ENCODE data around the gene GNG2. TPM values are rescaled to one million over a fixed set of nuclear protein-coding genes. Genes with fewer than 3 reads are reported as not detected.
A peak's percentile ranks its signal among the peaks of the same experiment; 100 is the strongest.

GNG2 gene
- total RNA-seq, 1 donor from 2014 or later = 56.8 TPM

DNA sequence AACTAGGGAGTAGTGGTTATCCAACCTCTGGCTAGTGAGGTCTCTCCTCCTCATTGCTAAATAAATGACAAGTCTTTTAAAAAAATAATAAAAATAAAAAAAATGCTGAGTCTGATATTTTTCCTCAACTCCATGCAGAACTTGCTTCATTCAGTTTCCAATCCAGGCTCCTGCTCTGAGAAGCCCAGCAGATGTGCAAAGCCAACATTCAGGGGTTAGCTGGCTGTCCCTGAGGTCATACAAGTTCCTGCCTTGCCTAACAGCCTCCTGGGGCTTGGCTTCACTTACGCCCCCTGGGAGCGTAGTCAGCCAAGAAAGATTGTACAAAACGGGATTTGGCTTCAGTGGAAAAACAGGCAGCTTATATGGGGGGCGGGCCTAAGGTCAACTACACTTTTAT, 152.2 kb downstream of the GNG2 start:
- no peak overlapping the region for H3K4me2 ChIP-seq
- H3K9ac ChIP-seq = no peak overlapping the region
- Mint-ChIP-seq H3K4me3 (no peak overlapping the region), H3K9me3 (no peaks in the 10 kb centered on the region), H3K27ac (no peak overlapping the region), H3K4me1 (peaks cover 13% of the 10 kb centered on the region), H3K36me3 (peaks cover 24% of the 10 kb centered on the region), H3K27me3 (ENCODE audit: insufficient read depth, low read depth) (peaks cover 4% of the 10 kb centered on the region)
- DNase-seq (ENCODE audit: low spot score) = no peak
- H3K79me2 ChIP-seq (ENCODE audit: low read depth) = no peaks in the 10 kb centered on the region
- H2AFZ ChIP-seq (replicated peaks) = no peak overlapping the region
- H3K4me1 ChIP-seq = peaks cover 17% of the 10 kb centered on the region
- peaks cover 4% of the 10 kb centered on the region for H4K20me1 ChIP-seq (ENCODE audit: low read depth)
- H3K36me3 ChIP-seq = no peaks in the 10 kb centered on the region
- TF ChIP-seq, protein P1, sequence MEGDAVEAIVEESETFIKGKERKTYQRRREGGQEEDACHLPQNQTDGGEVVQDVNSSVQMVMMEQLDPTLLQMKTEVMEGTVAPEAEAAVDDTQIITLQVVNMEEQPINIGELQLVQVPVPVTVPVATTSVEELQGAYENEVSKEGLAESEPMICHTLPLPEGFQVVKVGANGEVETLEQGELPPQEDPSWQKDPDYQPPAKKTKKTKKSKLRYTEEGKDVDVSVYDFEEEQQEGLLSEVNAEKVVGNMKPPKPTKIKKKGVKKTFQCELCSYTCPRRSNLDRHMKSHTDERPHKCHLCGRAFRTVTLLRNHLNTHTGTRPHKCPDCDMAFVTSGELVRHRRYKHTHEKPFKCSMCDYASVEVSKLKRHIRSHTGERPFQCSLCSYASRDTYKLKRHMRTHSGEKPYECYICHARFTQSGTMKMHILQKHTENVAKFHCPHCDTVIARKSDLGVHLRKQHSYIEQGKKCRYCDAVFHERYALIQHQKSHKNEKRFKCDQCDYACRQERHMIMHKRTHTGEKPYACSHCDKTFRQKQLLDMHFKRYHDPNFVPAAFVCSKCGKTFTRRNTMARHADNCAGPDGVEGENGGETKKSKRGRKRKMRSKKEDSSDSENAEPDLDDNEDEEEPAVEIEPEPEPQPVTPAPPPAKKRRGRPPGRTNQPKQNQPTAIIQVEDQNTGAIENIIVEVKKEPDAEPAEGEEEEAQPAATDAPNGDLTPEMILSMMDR (IDR thresholded peaks at IDR 0.05) = no peak
- no peak for TF ChIP-seq EZH2phosphoT487 (IDR thresholded peaks at IDR 0.05)
- H3K9me3 ChIP-seq (ENCODE audit: low read depth) = no peaks in the 10 kb centered on the region
- H3F3A ChIP-seq (ENCODE audit: low read depth) = peaks cover 12% of the 10 kb centered on the region
- H3K27me3 ChIP-seq = no peaks in the 10 kb centered on the region
- no peak overlapping the region for H3K4me3 ChIP-seq
- H3K27ac ChIP-seq = no peak overlapping the region

DNA sequence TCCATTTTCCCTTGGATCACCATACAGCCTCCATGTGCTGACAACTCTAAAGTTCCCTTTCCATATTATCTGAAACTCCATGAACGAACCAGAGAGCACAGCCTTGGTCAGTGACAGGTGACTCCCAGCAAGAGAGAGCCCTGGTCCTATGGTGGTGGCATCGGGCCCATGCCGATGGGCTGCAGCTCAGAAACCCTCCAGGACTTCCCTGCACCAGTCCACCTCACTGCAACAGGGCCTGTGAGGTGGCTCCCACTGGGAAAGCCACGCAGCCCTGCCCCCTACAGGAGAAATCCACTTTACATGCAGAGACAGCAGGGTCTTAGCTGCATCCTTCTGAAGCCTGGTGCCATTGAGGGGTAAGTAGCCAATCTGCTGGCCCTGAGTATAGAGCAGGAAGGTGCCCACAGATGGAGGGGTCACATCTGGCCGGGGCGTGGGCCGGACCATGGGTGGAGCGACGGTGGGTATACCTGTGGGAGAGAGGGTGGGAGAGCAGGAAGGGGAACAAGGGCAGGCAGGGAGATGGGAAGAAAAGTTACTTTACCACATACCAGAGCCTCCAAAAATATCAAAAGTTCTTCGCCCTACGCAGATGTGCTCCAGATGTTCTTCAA, 153.7 kb downstream of the GNG2 start:
- Mint-ChIP-seq H3K27ac (no peak overlapping the region), H3K27me3 (ENCODE audit: insufficient read depth, low read depth) (peaks cover 4% of the 10 kb centered on the region), H3K4me3 (no peak overlapping the region), H3K9me3 (no peaks in the 10 kb centered on the region), H3K4me1 (peaks cover 13% of the 10 kb centered on the region), H3K36me3 (peaks cover 20% of the 10 kb centered on the region)
- H3K4me3 ChIP-seq = no peak overlapping the region
- H3K4me1 ChIP-seq = peaks cover 17% of the 10 kb centered on the region
- TF ChIP-seq, protein P1 (IDR thresholded peaks at IDR 0.05) = peak; percentile 50
- TF ChIP-seq EZH2phosphoT487 (IDR thresholded peaks at IDR 0.05) = no peak
- TF ChIP-seq EZH2 (IDR thresholded peaks at IDR 0.05) = no peak
- H3K27ac ChIP-seq = no peak overlapping the region
- no peak overlapping the region for H3K4me2 ChIP-seq
- H3K79me2 ChIP-seq (ENCODE audit: low read depth) = no peaks in the 10 kb centered on the region
- no peaks in the 10 kb centered on the region for H3K36me3 ChIP-seq
- peak; percentile 33 for DNase-seq (ENCODE audit: low spot score)
- peaks cover 12% of the 10 kb centered on the region for H3F3A ChIP-seq (ENCODE audit: low read depth)
- no peaks in the 10 kb centered on the region for H3K27me3 ChIP-seq
- H3K9ac ChIP-seq = no peak overlapping the region
- no peak overlapping the region for H2AFZ ChIP-seq (replicated peaks)
- H4K20me1 ChIP-seq (ENCODE audit: low read depth) = no peaks in the 10 kb centered on the region
- no peaks in the 10 kb centered on the region for H3K9me3 ChIP-seq (ENCODE audit: low read depth)

DNA sequence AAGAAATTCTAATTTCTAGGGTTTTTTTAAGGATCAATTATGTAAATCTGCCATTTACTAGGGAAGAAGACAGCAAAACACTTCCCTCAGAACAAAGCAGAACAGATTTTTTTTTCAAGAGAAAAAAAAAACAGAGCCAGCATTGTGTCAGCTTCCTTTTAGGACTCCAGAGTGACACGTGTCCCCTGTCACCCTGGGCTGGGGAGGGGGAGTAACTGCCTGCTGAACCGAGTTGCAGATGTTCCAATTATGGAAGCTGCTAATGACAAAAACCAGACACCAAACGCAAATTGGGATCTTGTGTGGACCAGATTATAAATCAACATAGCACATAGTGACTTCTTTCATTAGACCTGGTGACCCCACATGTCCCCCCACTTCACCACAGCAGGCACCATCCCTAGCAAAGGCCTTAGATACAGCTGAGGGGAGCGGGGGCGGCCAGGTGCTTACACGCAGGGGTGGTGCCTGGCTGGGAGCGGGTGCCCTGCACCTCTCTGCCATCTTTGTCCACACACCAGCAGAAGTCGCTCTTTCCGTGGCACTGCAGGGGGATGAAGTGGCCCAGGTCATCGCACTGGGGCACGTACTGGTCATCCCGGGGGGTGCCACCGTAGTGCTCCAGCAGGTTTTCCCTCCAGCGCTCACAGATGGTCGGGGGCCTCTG, 154.3 kb downstream of the GNG2 start:
- no peaks in the 10 kb centered on the region for H3K9me3 ChIP-seq (ENCODE audit: low read depth)
- no peak overlapping the region for H3K4me3 ChIP-seq
- no peaks in the 10 kb centered on the region for H3K79me2 ChIP-seq (ENCODE audit: low read depth)
- no peak overlapping the region for H3K9ac ChIP-seq
- H3K4me1 ChIP-seq = peaks cover 17% of the 10 kb centered on the region
- H3F3A ChIP-seq (ENCODE audit: low read depth) = peaks cover 12% of the 10 kb centered on the region
- peaks cover 13% of the 10 kb centered on the region for H3K4me1 Mint-ChIP-seq
- H3K4me2 ChIP-seq = no peak overlapping the region
- peaks cover 4% of the 10 kb centered on the region for H3K27me3 Mint-ChIP-seq (ENCODE audit: insufficient read depth, low read depth)
- no peaks in the 10 kb centered on the region for H3K27me3 ChIP-seq
- no peak overlapping the region for H3K27ac Mint-ChIP-seq
- no peak overlapping the region for H3K27ac ChIP-seq
- no peaks in the 10 kb centered on the region for H3K36me3 ChIP-seq
- TF ChIP-seq EZH2phosphoT487 (IDR thresholded peaks at IDR 0.05) (no peak), EZH2 (IDR thresholded peaks at IDR 0.05) (no peak)
- TF ChIP-seq, protein P1 (IDR thresholded peaks at IDR 0.05) = no peak
- H4K20me1 ChIP-seq (ENCODE audit: low read depth) = no peaks in the 10 kb centered on the region
- peaks cover 19% of the 10 kb centered on the region for H3K36me3 Mint-ChIP-seq
- H3K9me3 Mint-ChIP-seq = no peaks in the 10 kb centered on the region
- DNase-seq (ENCODE audit: low spot score) = no peak
- no peak overlapping the region for H3K4me3 Mint-ChIP-seq
- no peak overlapping the region for H2AFZ ChIP-seq (replicated peaks)

All from neural progenitor cell (in vitro differentiated cells).